Ramos (cell line): ENCODE results near the gene NAA20.

Source experiments
- in situ Hi-C: fragments of 300-500 bp; cut with MboI; formaldehyde crosslinking; loops from one replicate; pipeline ENCODE4 v1.14.3; 2022; ENCODE audit warnings: low sequenced_read_pairs; ENCODE audit not compliant: unreplicated experiment

Gene NAA20

GRCh38 chr20:20017001-20017843 is at the start of gene NAA20:
Gene NAA20 (plus strand): TSS chr20:20017362. CDS start chr20:20017397, 35 bp downstream.
- in situ Hi-C loops, result no loop called here

DNA sequence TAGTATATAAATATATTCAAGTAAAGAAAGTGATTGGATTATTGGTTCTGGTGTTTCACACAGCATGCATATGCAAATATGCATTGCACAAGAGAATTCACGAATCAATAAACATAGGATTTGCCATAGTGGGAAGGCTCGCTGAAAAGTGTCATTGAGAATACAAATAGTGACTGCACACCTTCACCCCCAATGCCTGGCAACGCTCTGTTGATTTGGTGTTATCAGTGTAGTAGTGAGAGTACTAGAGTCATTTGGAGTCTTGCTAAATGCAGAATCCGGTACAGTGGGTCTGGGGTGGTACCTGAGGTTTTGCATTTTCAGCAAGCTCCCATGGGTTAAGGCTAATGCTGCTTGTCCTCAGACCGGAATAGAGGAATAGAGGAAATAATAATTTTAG is 49.7 kb upstream of the NAA20 start:
- in situ Hi-C loops, result no loop called here

- in situ Hi-C loops, result no loop called here
These were observed 49.1 kb upstream of the NAA20 start for GRCh38 chr20:19968028-19968427.

DNA sequence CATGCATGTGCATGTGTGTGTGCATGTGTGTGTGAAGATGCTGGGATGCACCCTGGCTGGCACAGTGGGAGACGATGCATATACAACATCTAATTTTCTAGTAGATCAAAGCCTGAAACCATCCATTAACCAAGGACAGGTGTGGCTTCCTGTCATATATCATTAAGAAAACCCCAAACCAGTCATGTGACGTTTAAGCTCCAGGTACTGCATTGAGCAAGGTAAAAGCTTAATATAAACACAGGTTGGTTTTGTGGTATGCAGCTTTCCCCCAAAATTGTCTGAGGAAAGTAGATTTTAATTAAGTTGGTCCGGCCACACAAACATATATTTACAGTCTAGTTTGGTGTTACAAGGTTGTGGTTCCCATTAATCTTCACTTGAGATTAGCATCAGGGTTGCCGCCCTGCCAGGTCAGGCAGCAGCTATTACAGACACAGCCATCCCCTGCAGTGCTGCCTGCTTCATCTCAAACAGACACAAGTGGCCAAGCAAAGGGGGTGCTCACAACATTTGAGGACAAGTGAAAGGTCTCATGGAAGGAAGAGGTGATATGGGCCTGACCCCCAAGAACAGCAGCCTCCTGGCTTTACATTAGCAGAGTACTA is 48.6 kb upstream of the NAA20 start:
- in situ Hi-C loops, result no loop called here

- in situ Hi-C loops, result no loop called here
These were observed 48.1 kb upstream of the NAA20 start for GRCh38 chr20:19969106-19969505.

DNA sequence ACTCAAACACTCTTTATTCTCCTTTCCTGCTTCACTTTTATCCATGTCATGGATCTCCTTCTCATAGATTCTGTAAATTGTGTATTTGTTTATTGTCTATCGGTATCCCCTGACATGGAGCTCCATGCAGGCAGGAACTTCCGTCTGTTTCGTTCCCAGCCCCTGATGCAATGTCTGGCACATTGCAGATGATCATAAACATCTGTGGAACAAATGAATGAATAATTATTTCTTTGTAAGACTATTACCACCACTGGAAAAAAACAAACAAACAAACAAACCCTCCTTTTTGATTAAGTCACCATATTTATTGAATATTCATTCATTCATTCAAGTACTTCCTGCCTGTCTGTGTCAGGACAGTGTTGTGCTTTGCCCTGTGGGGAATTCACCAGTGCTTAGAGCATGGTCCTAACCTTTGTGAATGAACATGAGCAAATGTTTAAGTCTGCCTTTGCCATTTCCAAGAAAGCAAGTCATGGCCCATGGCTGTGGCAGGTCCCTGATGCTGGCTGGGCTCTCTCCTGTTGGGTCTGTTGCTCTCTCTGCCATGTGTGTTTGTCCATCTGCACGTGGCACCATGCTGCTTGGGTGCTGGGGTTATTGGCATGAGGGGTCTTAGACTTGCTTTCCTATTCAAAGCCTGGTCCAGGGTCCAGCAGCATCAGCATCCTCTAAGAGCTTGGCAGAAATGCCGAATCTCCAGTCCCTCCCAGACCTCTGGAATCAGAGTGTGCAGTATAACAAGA is 47.5 kb upstream of the NAA20 start:
- in situ Hi-C loops, result no loop called here

DNA sequence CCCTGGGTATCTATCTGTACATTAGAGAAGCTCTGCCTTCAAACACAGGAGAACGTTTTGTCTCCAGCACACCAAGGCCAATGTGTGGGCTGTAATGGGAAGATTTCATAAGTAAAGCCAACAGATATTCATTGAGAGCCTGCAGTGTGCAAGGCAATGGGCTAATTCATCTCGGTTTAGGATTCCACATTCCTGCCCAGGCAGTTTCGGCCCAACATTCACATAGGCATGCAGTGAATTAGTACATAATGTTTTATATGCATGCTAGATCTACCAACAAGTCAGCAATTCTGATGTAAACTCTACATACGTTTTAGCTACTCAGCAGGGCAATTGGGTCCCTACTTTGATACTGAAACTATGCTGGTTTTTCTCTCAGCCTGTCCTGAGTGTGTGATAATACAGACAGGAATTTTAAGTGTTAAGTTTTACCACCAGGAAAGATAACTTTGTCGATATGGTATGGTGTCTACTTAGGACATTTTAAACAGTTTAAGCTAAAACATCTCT is 46.9 kb upstream of the NAA20 start:
- in situ Hi-C loops, result no loop called here

DNA sequence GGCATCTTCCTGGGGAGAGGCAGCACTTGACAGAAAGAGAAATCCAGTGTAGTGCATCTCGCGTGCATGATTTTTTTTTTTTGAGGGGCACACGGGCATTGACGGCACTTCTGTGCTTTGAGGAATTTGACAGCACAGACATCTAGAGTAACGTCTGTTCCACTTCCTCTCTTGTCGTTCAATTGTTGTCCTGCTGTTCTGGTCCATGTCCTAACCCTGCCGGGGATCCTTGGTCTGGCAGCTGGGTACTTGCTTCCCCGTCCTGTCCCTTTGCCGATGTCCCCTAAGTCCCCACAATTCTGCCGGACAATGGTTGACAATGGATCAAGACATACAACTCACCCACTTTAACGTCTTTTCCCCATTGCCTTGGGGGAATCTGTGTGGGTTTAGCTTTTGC is 46.0 kb upstream of the NAA20 start:
- in situ Hi-C loops, result no loop called here

DNA sequence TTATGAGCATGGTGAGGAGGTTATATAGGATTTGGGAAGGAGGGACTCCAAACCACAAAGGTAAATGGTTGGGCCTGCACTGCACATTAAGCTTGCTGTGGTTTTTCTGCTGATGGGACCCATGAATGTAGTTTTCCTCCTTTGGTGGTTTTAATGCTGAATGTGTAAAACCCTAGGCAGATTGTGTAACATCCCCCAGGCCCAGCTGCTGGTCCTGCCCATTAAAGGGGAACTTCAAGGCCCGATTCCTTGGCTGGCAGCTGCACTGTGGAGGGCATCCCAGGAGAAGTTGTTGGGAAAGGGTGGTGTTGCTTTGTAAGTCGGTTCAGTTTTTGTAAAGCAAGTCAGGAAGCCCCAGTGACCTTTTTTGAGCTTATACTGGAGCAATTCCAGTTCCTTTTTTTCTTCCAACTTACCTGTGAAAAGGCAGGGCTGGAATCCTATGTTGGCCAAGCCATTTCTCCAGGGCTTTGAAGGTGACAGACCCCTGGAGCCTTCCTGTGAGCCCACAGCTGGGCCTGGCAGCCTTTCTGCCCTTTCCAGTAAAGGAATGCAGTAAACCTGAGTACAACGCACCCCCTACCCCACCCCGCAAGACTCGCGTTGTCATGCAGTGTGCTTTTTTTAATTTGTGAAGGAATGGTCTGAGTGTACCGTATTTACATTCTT is 43.1 kb upstream of the NAA20 start:
- in situ Hi-C loops, result no loop called here

GRCh38 chr20:19974630-19975435 is 42.3 kb upstream of the NAA20 start:
- in situ Hi-C loops, result no loop called here

DNA sequence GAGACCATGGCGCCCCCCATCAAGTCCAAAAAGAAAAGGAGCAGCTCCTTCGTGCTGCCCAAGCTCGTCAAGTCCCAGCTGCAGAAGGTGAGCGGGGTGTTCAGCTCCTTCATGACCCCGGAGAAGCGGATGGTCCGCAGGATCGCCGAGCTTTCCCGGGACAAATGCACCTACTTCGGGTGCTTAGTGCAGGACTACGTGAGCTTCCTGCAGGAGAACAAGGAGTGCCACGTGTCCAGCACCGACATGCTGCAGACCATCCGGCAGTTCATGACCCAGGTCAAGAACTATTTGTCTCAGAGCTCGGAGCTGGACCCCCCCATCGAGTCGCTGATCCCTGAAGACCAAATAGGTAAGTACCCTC is 41.7 kb upstream of the NAA20 start:
- in situ Hi-C loops, result no loop called here

DNA sequence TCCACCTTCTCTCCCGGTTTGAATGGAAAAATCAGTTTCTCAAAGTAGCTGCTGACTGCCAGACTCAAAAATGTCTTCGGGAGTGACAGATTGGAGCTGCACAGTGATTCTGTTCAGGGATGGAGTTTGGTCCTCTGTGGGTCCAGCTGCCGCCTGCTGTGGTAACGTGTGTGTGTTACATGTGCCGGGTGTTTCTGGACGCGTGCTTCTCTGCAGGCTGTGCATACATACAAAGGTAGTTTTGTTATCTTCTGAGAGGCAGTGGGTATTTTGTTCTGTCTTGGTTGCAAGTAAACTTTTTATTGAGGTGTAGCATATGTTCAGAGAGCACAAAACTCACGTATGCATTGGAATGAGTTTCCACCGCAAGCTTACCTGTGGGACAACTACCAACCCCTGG is 41.3 kb upstream of the NAA20 start:
- in situ Hi-C loops, result no loop called here

GRCh38 chr20:19976595-19977372 is 40.4 kb upstream of the NAA20 start:
- in situ Hi-C loops, result no loop called here

GRCh38 chr20:19977373-19977770 is 39.8 kb upstream of the NAA20 start:
- in situ Hi-C loops, result no loop called here

- in situ Hi-C loops, result no loop called here
These were observed 38.5 kb upstream of the NAA20 start for GRCh38 chr20:19978511-19979210.

- in situ Hi-C loops, result loop anchor here (10.0 kb wide), 1 partner anchor 186 kb away; no protein-coding TSS in a partner anchor
These were observed 36.1 kb upstream of the NAA20 start for GRCh38 chr20:19981031-19981451.

GRCh38 chr20:19986419-19986818 is 30.7 kb upstream of the NAA20 start:
- in situ Hi-C loops, result loop anchor here (10.0 kb wide), 1 partner anchor 192 kb away; no protein-coding TSS in a partner anchor

DNA sequence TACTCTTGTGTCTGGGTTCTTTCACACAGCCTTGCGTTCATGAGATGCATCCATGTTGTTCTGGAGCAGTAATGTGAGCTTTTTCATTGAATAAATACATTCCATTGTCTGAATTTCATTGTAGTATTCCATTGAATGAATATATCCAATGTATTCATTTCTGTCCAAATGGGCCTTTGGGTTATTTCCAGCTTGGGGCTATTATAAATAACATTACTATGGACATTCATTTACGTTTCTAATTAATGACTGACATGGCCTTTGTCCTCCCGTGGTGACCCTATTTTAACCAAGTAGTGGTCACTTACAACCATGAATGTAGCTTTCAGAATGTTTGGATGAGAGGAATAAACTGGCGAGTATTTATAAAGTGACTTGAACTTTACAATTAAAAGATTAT is 30.1 kb upstream of the NAA20 start:
- in situ Hi-C loops, result loop anchor here (10.0 kb wide), 1 partner anchor 192 kb away; no protein-coding TSS in a partner anchor
